ENCODE measurements around the gene DCHS1.

The DCHS1 gene

DNA sequence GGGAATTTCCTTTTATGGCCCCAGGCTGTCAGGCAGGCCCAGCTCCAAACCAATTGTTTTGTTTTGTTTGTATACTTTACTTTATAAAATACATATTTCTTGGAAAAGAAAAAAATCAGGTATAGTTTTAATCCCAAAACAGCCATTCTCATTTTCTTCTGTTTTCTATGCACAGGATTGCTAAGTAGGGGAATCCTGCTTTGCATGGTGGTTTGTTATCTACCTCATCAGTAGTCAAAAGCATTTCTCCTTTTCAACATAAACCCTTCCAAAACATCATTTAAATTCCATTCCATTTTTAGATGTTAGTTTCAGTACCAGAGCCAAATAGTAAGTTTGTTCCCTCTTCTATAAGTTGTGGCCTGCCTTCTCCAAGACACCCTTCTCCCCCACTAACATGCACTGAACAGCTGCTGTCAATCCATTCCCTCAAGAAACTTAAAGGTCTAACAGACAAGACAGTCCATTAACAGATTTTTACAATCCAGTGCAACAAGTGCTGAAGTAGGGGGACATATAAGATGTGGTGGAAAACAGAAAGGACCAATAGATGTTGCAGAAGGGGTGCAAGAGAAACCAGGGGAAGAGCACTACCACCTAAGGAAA, 48.3 kb downstream of the DCHS1 start:
- peak overlapping the region; percentile 3 for H3K4me3 ChIP-seq (ENCODE audit: low read depth, low read length)
- no peak for DNase-seq (ENCODE audit: low read depth)
- no peak for TF ChIP-seq CTCF (conservative IDR thresholded peaks at IDR 0.05; ENCODE audit: low read depth, low read length)

DNA sequence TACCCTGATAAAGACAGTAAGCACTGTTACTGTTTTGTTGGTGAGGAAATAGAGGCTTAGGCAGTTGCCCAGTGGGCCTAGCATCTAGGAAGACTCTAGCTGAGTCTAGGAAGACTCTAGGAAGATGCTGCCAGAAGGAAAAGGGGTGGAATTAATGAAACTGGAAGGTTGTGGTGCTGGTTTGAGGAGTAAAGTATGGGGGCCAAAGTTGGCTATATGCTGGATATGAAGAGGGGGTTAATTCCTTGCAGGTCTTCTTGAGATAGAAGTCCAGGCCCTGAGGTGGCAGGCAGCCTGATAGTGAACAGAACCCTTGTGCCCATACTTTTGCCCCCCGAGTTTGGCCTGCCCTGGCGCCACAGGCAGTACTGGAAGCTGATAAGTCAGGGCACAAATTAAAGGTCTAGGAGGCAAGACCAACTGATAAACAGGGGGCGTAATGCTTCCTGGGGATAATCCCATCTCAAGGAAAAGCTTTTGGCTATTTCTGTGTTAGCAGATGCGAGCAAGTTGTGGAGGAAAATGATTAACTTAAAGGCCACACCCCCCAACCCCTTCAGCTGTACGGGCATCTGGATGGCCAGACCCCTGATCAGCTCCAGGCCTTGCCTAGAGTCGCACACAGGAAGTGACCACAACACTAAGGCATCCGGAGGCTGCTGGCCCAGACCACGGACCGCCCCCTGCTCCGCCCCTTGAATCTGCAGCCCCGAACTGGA, 49.0 kb downstream of the DCHS1 start:
- peak overlapping the region; percentile 36 for H3K4me3 ChIP-seq (ENCODE audit: low read depth, low read length)
- DNase-seq (ENCODE audit: low read depth), result peak; percentile 96
- TF ChIP-seq CTCF (conservative IDR thresholded peaks at IDR 0.05; ENCODE audit: low read depth, low read length), result no peak

- TF ChIP-seq CTCF (conservative IDR thresholded peaks at IDR 0.05; ENCODE audit: low read depth, low read length), result no peak
- H3K4me3 ChIP-seq (ENCODE audit: low read depth, low read length), result peak overlapping the region; percentile 99
- no peak for DNase-seq (ENCODE audit: low read depth)
Measured at GRCh38 chr11:6604790-6605189, 50.8 kb downstream of the DCHS1 start.

GRCh38 chr11:6604081-6604626, 51.5 kb downstream of the DCHS1 start:
- peak overlapping the region; percentile 99 for H3K4me3 ChIP-seq (ENCODE audit: low read depth, low read length)
- DNase-seq (ENCODE audit: low read depth), result peak; percentile 82
- peak; percentile 55 for TF ChIP-seq CTCF (conservative IDR thresholded peaks at IDR 0.05; ENCODE audit: low read depth, low read length)

- peak within 1 kb of the TSS; percentile 99 for H3K4me3 ChIP-seq (ENCODE audit: low read depth, low read length)
- peak; percentile 92 for DNase-seq (ENCODE audit: low read depth)
- TF ChIP-seq CTCF (conservative IDR thresholded peaks at IDR 0.05; ENCODE audit: low read depth, low read length), result peak; percentile 50
Measured at GRCh38 chr11:6603287-6604080, 52.1 kb downstream of the DCHS1 start, which contains the start of the genes ILK and RRP8. Gene ILK, plus strand, starts transcription at chr11:6603774. Its CDS starts 498 bp downstream, at chr11:6604272. Gene RRP8, minus strand, starts transcription at chr11:6603616. Its CDS starts 114 bp downstream, at chr11:6603502.

DNA sequence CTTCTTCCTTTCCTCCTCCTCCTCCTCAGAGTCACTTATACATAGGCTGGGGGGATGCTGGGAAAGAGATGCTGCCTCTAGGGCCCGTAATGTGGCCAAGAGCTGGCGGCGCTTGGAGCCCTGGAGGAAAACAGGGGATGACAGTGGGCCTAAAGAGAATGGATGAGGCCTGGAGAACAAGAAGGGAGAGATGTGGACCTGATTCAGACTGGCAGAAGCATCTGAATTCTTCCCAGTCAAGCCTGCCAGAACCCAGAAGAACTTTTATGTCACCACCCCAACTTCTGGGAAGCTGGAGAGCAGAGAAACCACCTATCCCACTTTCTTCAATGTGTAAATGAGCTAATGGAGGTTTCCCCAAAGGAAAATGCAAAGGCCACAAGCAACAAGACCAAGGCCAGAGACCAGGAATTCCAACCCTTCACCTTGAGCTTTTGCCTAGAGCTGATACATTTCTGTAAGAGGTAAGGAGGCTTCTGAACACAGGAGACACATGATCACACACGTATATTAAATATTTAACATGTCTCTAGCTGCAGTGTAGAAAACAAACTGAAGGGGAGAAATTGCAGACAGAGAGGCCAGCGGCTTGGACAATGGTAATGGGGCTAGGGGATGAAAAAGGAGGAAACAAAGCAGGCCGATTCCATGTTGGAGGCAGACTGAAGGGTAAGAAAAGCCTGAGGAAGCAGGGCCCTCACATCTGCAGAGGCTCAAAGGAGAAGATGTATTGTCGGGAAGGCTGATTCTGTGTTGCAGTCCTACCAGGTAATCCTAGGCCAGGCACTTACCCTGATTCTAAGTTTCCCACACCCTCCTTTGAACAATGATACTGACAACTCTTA, 53.3 kb downstream of the DCHS1 start:
- peak; percentile 9 for TF ChIP-seq CTCF (conservative IDR thresholded peaks at IDR 0.05; ENCODE audit: low read depth, low read length)
- no peak for DNase-seq (ENCODE audit: low read depth)

More for the DNA sequence above, 53.3 kb downstream of the DCHS1 start:
- H3K4me3 ChIP-seq (ENCODE audit: low read depth, low read length), result peak overlapping the region; percentile 99
